ENCODE data around the gene TNS3. TPM values are rescaled to one million over a fixed set of nuclear protein-coding genes. Genes with fewer than 3 reads are reported as not detected.

Gene TNS3
- total RNA-seq, 3 donors from 2014 or later: 69.1 to 98.9 (median 69.9) TPM

GRCh38 chr7:47474937-47475879, 106.7 kb downstream of the TNS3 start:
- H3K36me3 ChIP-seq (ENCODE audit: low read depth): no peaks in the 10 kb centered on the region
- ATAC-seq (peak; percentile 88), DNase-seq (peak; percentile 89 to 93 (median 91))
- intact Hi-C loops (cut with DNase I, micrococcal nuclease): no loop called here
- TF ChIP-seq, protein P1, sequence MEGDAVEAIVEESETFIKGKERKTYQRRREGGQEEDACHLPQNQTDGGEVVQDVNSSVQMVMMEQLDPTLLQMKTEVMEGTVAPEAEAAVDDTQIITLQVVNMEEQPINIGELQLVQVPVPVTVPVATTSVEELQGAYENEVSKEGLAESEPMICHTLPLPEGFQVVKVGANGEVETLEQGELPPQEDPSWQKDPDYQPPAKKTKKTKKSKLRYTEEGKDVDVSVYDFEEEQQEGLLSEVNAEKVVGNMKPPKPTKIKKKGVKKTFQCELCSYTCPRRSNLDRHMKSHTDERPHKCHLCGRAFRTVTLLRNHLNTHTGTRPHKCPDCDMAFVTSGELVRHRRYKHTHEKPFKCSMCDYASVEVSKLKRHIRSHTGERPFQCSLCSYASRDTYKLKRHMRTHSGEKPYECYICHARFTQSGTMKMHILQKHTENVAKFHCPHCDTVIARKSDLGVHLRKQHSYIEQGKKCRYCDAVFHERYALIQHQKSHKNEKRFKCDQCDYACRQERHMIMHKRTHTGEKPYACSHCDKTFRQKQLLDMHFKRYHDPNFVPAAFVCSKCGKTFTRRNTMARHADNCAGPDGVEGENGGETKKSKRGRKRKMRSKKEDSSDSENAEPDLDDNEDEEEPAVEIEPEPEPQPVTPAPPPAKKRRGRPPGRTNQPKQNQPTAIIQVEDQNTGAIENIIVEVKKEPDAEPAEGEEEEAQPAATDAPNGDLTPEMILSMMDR (IDR thresholded peaks at IDR 0.05): no peak
- H3K4me1 ChIP-seq (ENCODE audit: low read depth): peaks cover 45% of the 10 kb centered on the region
- H3K4me3 ChIP-seq: no peak overlapping the region
- no peaks in the 10 kb centered on the region for H3K9me3 ChIP-seq

DNA sequence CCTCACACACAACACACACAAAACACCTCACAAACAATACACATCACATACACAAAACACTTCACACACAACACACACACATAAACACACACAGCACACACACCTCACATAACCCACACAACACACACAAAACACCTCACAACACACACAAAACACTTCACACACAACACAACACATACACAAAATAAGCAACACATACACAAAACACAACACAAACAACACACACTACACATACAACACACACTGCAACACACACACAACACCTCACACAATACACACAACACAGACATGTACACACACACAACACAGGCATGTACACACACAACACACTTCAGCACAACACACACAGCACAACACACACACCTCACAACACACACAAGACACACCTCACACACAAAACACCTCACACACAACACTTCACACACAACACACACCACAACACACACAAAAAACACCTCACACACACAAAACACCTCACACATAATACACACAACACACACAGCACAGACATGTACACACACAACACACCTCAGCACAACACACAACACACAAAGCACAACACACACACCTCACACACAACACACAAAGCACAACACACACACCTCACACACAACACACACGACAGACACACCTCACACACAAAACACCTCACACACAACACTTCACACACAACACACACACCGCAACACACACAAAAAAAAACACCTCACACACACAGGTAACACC, 107.5 kb downstream of the TNS3 start:
- intact Hi-C loops (cut with DNase I, micrococcal nuclease): no loop called here
- peaks cover 44% of the 10 kb centered on the region for H3K4me1 ChIP-seq (ENCODE audit: low read depth)
- H3K4me3 ChIP-seq: no peak overlapping the region
- TF ChIP-seq, protein P1 (IDR thresholded peaks at IDR 0.05): no peak
- no peaks in the 10 kb centered on the region for H3K36me3 ChIP-seq (ENCODE audit: low read depth)
- no peak for ATAC-seq
- DNase-seq: no peak
- H3K9me3 ChIP-seq: no peaks in the 10 kb centered on the region

DNA sequence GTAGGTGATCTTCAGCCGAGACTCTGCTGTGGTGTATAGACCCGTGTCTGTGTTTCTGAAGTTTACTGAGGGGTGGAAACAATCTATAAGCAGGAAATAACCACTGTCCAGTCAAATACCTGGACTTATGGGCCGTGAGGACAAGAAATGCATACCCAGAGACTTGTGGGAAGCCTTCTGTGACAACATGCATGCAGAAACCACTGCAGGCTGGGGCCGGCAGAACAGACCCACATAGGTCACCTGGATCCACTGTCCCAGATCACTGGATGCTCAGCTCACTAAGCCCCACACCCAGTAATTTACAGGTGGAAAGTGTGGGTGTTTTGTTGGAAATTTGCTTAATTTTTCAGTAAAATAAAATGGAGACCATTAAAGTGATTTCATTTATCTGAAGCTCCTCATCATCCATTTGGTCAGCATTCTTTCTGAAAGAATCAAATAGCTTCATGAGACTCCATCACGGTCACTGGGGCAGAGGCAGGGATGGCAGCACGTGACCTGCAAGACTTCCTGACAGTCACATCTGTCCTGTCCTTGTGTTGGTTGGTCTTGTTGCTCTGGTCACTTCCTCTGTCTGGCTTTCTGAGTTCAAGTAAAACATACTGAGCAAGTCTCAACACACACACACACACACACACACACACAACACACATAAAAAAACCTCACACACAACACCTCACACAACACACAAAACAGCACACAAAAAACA, 108.3 kb downstream of the TNS3 start:
- TF ChIP-seq, protein P1 (IDR thresholded peaks at IDR 0.05): no peak
- no peak for ATAC-seq
- Histone ChIP-seq H3K36me3 (ENCODE audit: low read depth) (no peaks in the 10 kb centered on the region), H3K9me3 (no peaks in the 10 kb centered on the region), H3K4me3 (no peak overlapping the region), H3K4me1 (ENCODE audit: low read depth) (peaks cover 44% of the 10 kb centered on the region)
- intact Hi-C loops (cut with DNase I, micrococcal nuclease): no loop called here
- DNase-seq: no peak

DNA sequence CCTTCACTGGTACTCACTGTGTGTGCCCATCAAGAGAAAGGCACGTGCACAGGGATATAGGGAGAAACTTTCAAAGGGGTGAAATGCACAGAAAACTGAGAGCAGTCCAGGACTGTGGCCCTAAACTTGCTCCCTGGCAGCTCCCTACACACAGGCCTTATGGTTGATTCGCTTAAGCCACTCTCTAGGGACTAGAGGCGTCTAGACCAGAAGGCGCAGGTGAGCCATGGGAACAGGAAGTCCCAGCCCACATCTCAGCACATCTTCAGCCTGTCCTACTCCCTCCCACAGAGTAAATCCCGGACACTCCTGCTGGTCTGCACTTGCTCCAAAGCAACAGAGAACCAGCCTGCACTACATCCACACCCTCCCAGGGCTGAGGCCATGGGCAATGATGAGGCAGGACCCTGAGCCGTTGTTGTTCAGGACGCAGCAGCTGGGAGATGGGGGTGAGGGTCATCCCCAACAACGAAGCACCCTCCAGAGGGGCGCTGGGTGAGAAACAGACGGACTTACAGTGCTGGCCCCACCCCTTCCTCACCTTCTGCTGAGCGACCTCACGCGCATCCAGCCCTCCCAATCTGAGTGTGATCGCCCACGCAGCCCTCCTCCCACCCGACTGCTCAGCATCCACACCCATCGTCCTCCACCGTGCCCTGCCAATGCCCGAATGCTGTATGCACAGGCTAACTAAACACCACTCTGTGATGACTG, 109.3 kb downstream of the TNS3 start:
- DNase-seq (no peak), ATAC-seq (no peak)
- Histone ChIP-seq H3K4me3 (no peak overlapping the region), H3K36me3 (ENCODE audit: low read depth) (no peaks in the 10 kb centered on the region), H3K9me3 (no peaks in the 10 kb centered on the region), H3K4me1 (ENCODE audit: low read depth) (peaks cover 38% of the 10 kb centered on the region)
- TF ChIP-seq, protein P1 (IDR thresholded peaks at IDR 0.05): no peak
- intact Hi-C loops (cut with DNase I, micrococcal nuclease): no loop called here

- ATAC-seq (no peak), DNase-seq (no peak)
- H3K4me1 ChIP-seq (ENCODE audit: low read depth): peaks cover 36% of the 10 kb centered on the region
These were observed 110.1 kb downstream of the TNS3 start for GRCh38 chr7:47471831-47472230.

More at GRCh38 chr7:47471831-47472230, 110.1 kb downstream of the TNS3 start:
- Histone ChIP-seq H3K36me3 (ENCODE audit: low read depth) (no peaks in the 10 kb centered on the region), H3K9me3 (no peaks in the 10 kb centered on the region), H3K4me3 (no peak overlapping the region)
- intact Hi-C loops (cut with DNase I, micrococcal nuclease): no loop called here
- TF ChIP-seq, protein P1 (IDR thresholded peaks at IDR 0.05): no peak

All from mucosa of descending colon (tissue), 3 donors.